GM23338 (cell line): ENCODE measurements around the gene FGF2.

Source experiments
- TF ChIP-seq, protein P1 (sequence below), 2 experiments: fragments of 200-600 bp in 1 of 2; sonication (generic) in 1 of 2; conservative IDR thresholded peaks; 2 replicates each; pipeline versions ENCODE4 v1.5.1 to v1.6.1; 2016 to 2017; ENCODE audit warnings: antibody characterized with exemption in 2 of 2, low read depth in 2 of 2, mild to moderate bottlenecking in 2 of 2, moderate library complexity in 1 of 2
- TF ChIP-seq, protein P2 (sequence below): IDR thresholded peaks from 2 replicates; pipeline ENCODE4 v1.6.1; 2016; ENCODE audit warnings: antibody characterized with exemption

DNA sequence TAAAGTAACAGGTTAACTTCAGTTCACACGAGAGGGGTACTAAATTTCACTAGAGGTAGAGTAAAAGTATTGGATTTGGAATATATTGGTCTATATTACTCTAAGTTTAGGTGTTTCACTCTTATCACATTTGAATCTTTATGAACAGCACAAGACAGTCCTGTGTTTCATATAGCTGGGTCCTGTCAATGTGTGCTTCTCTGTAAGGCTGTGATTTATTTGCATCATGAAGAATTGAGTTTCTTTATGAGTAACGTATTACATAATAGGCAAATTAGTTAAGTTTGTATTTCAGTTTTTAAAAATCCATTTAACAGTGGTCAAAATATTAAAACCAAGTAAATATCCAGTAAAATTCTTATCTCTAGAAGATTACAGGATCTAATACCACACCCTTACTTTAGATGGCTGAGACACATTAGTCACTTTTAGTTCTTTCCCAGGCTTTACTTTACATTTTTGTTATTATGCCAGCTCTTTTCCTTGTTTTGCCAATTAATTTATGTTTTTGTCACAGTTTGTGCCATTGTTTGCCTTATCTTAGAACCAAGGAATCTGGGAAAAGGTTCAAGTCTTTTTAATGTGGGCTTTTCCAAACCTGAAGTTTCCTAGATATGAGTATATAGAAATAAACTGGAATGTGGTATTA is 63.6 kb downstream of the FGF2 start:
- TF ChIP-seq, protein P1, sequence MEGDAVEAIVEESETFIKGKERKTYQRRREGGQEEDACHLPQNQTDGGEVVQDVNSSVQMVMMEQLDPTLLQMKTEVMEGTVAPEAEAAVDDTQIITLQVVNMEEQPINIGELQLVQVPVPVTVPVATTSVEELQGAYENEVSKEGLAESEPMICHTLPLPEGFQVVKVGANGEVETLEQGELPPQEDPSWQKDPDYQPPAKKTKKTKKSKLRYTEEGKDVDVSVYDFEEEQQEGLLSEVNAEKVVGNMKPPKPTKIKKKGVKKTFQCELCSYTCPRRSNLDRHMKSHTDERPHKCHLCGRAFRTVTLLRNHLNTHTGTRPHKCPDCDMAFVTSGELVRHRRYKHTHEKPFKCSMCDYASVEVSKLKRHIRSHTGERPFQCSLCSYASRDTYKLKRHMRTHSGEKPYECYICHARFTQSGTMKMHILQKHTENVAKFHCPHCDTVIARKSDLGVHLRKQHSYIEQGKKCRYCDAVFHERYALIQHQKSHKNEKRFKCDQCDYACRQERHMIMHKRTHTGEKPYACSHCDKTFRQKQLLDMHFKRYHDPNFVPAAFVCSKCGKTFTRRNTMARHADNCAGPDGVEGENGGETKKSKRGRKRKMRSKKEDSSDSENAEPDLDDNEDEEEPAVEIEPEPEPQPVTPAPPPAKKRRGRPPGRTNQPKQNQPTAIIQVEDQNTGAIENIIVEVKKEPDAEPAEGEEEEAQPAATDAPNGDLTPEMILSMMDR (conservative IDR thresholded peaks at IDR 0.05; ENCODE audit: low read depth in 2 of 2), result no peak
- TF ChIP-seq, protein P2, sequence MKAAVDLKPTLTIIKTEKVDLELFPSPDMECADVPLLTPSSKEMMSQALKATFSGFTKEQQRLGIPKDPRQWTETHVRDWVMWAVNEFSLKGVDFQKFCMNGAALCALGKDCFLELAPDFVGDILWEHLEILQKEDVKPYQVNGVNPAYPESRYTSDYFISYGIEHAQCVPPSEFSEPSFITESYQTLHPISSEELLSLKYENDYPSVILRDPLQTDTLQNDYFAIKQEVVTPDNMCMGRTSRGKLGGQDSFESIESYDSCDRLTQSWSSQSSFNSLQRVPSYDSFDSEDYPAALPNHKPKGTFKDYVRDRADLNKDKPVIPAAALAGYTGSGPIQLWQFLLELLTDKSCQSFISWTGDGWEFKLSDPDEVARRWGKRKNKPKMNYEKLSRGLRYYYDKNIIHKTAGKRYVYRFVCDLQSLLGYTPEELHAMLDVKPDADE, result no peak
